Sigmoid colon (tissue), 7 donors: ENCODE measurements around the gene SHF. TPM values are rescaled to one million over a fixed set of nuclear protein-coding genes. Genes with fewer than 3 reads are reported as not detected.

Source experiments
- DNase-seq: peaks from one replicate; pipeline ENCODE4 v3.0.0-alpha.2; 2019
- H3K27ac ChIP-seq, 4 donors: fragments of 200-600 bp; sonication (generic); one replicate each; pipeline ENCODE4 v1.5.1; 2016 to 2019; ENCODE audit warnings: mild to moderate bottlenecking in 1 of 4
- H3K27me3 ChIP-seq, 3 donors: fragments of 200-600 bp; sonication (generic); one replicate each; pipeline ENCODE4 v1.5.1; 2019; ENCODE audit warnings: mild to moderate bottlenecking in 1 of 3
- H3K36me3 ChIP-seq, 4 donors: fragments of 200-600 bp; sonication (generic); one replicate each; pipeline ENCODE4 v1.5.1; 2016 to 2019
- H3K4me1 ChIP-seq, 4 donors: fragments of 200-600 bp; sonication (generic); one replicate each; pipeline ENCODE4 v1.5.1; 2017 to 2019
- H3K4me3 ChIP-seq, 4 donors: fragments of 200-600 bp; sonication (generic); one replicate each; pipeline ENCODE4 v1.5.1; 2017 to 2019; ENCODE audit warnings: mild to moderate bottlenecking in 2 of 4, moderate library complexity in 1 of 4
- H3K9me3 ChIP-seq, 4 donors: fragments of 200-600 bp in 3 of 4; sonication (generic) in 3 of 4; one replicate each; pipeline versions ENCODE4 v1.5.1 to v1.6.1; 2013 to 2019
- EP300 ChIP-seq, 4 donors: sonication (generic); formaldehyde crosslinking; IDR thresholded peaks; one replicate each; pipeline ENCODE4 v1.6.1; 2017; ENCODE audit warnings: antibody characterized with exemption in 4 of 4
- POLR2A ChIP-seq, 2 donors: fragments of 450-650 bp; IDR thresholded peaks; one replicate each; pipeline ENCODE4 v1.6.1; 2016; ENCODE audit warnings: antibody characterized with exemption in 2 of 2, mild to moderate bottlenecking in 2 of 2, moderate library complexity in 2 of 2
- POLR2AphosphoS5 ChIP-seq, 4 donors: sonication (generic); formaldehyde crosslinking; IDR thresholded peaks; one replicate each; pipeline ENCODE4 v1.6.1; 2017; ENCODE audit warnings: antibody characterized with exemption in 4 of 4
- WGBS, 2 donors: extraction: QIAGEN DNeasy Blood & Tissue Kit; methylation state at CpG; one replicate each; pipeline ENCODE4 v1.1.7; 2013; 5-methylcytosine and 5-hydroxymethylcytosine counted together
- intact Hi-C: fragments of 100-400 bp; cut with DNase I; formaldehyde crosslinking; loops from one replicate; pipeline ENCODE4 v1.15.1; 2023
- polyA plus RNA-seq, 3 donors: library from polyadenylated mRNA; stranded (reverse); fragments of 200-250 nt; gene quantifications; one replicate each; pipeline ENCODE4 v1.2.3, GENCODE V29; 2013
- total RNA-seq, 4 donors: library from RNA; depleted of rRNA; stranded (reverse); fragments of >200 nt; gene quantifications; one replicate each; pipeline ENCODE4 v1.1.0, GENCODE V29; 2016
- TF ChIP-seq, protein P1 (sequence below), 4 experiments: fragments of 450-650 bp in 3 of 4; fragments of 200-600 bp in 1 of 4; IDR thresholded peaks; one replicate each; pipeline ENCODE4 v1.5.1; 2016 to 2019; ENCODE audit warnings: antibody characterized with exemption in 4 of 4, mild to moderate bottlenecking in 3 of 4, moderate library complexity in 2 of 4
- donor health status: healthy with polysubstance abuse.
- donor health status: Bipolar disorder and iron deficiency.
- donor health status: healthy.

Gene SHF
- total and polyA plus RNA-seq, 7 donors: 3.5 to 28.5 (median 13.2) TPM

DNA sequence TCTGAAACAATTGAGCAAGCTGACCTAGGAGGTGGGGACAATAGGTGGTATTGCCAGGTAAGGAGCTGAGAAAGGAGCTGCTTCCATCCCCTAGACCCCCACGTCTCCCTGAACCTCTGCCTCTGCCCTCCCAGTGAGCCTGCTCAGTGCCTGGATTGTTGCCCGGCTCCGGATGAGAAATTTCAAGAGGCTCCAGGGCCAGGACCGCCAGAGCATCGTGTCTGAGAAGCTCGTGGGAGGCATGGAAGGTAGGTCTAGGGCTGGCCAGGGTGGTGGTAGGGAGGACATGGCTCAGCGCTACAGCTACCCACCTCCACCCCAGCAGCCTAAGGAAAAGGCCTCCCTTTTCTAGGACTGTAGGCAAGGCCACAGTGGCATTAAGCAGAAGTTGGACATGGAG, 44.7 kb downstream of the SHF start:
- H3K36me3 ChIP-seq: no peaks in the 10 kb centered on the region
- WGBS, 2 donors: 89 to 92% methylated on average over 7 of the region's 7 CpGs
- H3K9me3 ChIP-seq: no peaks in the 10 kb centered on the region
- H3K27me3 ChIP-seq: peaks cover 0 to 22% (median 0%) of the 10 kb centered on the region in 3 donors
- no peak overlapping the region for H3K27ac ChIP-seq
- intact Hi-C loops: no loop called here
- no peak overlapping the region for H3K4me3 ChIP-seq
- H3K4me1 ChIP-seq: no peaks in the 10 kb centered on the region
- TF ChIP-seq EP300 (IDR thresholded peaks at IDR 0.05) (no peak), POLR2A (IDR thresholded peaks at IDR 0.05) (no peak), POLR2AphosphoS5 (IDR thresholded peaks at IDR 0.05) (no peak)
- TF ChIP-seq, protein P1, sequence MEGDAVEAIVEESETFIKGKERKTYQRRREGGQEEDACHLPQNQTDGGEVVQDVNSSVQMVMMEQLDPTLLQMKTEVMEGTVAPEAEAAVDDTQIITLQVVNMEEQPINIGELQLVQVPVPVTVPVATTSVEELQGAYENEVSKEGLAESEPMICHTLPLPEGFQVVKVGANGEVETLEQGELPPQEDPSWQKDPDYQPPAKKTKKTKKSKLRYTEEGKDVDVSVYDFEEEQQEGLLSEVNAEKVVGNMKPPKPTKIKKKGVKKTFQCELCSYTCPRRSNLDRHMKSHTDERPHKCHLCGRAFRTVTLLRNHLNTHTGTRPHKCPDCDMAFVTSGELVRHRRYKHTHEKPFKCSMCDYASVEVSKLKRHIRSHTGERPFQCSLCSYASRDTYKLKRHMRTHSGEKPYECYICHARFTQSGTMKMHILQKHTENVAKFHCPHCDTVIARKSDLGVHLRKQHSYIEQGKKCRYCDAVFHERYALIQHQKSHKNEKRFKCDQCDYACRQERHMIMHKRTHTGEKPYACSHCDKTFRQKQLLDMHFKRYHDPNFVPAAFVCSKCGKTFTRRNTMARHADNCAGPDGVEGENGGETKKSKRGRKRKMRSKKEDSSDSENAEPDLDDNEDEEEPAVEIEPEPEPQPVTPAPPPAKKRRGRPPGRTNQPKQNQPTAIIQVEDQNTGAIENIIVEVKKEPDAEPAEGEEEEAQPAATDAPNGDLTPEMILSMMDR (IDR thresholded peaks at IDR 0.05): no peak
- no peak for DNase-seq

DNA sequence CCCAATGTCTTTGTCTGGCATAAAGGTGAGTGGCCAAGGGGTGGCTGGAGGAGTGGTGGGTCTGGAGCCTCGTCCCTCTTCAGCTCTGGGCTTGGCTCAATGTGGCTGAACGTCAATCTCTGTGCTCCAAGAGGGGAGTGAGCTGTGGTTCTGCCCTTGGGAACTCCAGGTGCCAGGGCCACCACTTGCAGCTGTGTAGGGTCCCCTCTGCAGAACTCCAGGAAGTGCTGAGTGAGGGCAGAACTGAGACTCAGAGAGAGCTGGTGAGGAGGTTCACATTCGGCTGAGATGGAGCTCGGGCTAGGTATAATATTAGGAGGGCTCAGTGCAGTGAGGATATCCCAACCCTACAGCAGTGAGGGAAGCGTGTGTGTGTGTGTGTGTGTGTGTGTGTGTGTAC, 46.4 kb downstream of the SHF start:
- no peak for DNase-seq
- 85 to 88% methylated on average over 5 of the region's 5 CpGs for WGBS, 2 donors
- no peak overlapping the region for H3K27ac ChIP-seq
- no peaks in the 10 kb centered on the region for H3K36me3 ChIP-seq
- H3K9me3 ChIP-seq: no peaks in the 10 kb centered on the region
- peaks cover 0 to 34% (median 3%) of the 10 kb centered on the region in 3 donors for H3K27me3 ChIP-seq
- H3K4me3 ChIP-seq: no peak overlapping the region
- TF ChIP-seq POLR2AphosphoS5 (IDR thresholded peaks at IDR 0.05): no peak
- no peak for TF ChIP-seq POLR2A (IDR thresholded peaks at IDR 0.05)
- no peak for TF ChIP-seq EP300 (IDR thresholded peaks at IDR 0.05)
- TF ChIP-seq, protein P1 (IDR thresholded peaks at IDR 0.05): no peak
- intact Hi-C loops: no loop called here
- H3K4me1 ChIP-seq: no peaks in the 10 kb centered on the region

DNA sequence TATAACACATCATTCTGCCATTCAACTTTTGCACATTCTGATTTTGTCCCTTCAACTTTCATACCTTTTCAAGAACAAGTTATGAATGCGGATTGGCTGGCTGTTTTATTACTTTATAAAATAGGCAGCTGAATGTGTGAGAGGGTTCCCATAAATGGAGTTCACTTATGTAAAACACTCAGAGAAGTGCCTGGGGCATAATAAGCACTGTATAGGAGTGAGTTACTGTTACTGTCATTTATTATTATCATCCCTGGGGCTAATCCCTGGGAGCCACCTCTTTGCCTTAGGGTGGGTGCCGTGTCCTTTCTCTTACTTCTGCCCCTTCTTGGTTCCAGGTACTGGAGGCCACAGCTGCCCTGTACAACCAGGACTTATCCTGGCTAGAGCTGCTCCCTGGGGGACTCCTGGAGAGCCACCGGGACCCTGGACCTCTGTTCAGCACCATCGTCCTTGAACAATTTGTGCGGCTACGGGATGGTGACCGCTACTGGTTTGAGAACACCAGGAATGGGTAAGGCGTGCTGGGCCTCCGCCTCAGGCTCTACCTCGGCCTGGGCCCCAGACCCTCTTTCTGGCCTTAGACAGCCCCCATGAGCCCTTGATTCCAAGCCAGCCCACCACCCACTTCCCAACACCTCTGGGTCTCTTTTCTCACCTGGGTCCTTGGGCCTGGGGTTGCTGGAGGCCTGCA, 47.1 kb downstream of the SHF start:
- no peak for DNase-seq
- H3K9me3 ChIP-seq: no peaks in the 10 kb centered on the region
- 96 to 97% methylated on average over 10 of the region's 10 CpGs for WGBS, 2 donors

DNA sequence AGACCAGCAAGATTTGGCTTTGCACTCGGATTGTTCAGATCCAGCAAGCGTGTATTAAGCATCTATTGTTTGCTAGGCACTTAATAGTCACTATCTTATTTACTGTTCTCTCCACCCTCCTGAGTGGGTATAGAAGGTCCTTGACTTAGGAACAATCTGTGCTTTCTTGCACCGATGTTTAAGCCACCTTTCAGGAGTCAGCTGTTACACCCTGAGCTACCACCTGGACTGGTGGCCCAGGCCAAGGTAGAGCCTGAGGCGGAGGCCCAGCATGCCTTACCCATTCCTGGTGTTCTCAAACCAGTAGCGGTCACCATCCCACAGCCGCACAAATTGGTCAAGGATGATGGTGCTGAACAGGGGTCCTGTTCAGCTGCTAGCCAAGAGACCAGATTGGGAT, 48.0 kb downstream of the SHF start:
- Histone ChIP-seq H3K27me3 (peaks cover 7 to 48% (median 16%) of the 10 kb centered on the region in 3 donors), H3K36me3 (no peaks in the 10 kb centered on the region), H3K4me1 (peaks cover 0 to 7% (median 6%) of the 10 kb centered on the region in 4 donors), H3K4me3 (no peak overlapping the region), H3K27ac (no peak overlapping the region), H3K9me3 (no peaks in the 10 kb centered on the region)
- TF ChIP-seq EP300 (IDR thresholded peaks at IDR 0.05) (no peak), POLR2AphosphoS5 (IDR thresholded peaks at IDR 0.05) (no peak)
- no peak for DNase-seq
- 94 to 95% methylated on average over 6 of the region's 6 CpGs for WGBS, 2 donors
- intact Hi-C loops: no loop called here

More for the DNA sequence above, 47.1 kb downstream of the SHF start:
- no peak overlapping the region for H3K4me3 ChIP-seq
- intact Hi-C loops: no loop called here
- TF ChIP-seq, protein P1 (IDR thresholded peaks at IDR 0.05): no peak
- TF ChIP-seq POLR2A (IDR thresholded peaks at IDR 0.05) (no peak), EP300 (IDR thresholded peaks at IDR 0.05) (no peak), POLR2AphosphoS5 (IDR thresholded peaks at IDR 0.05) (no peak)
- peaks cover 0 to 41% (median 9%) of the 10 kb centered on the region in 3 donors for H3K27me3 ChIP-seq
- no peak overlapping the region for H3K27ac ChIP-seq
- no peaks in the 10 kb centered on the region for H3K36me3 ChIP-seq
- no peaks in the 10 kb centered on the region for H3K4me1 ChIP-seq

DNA sequence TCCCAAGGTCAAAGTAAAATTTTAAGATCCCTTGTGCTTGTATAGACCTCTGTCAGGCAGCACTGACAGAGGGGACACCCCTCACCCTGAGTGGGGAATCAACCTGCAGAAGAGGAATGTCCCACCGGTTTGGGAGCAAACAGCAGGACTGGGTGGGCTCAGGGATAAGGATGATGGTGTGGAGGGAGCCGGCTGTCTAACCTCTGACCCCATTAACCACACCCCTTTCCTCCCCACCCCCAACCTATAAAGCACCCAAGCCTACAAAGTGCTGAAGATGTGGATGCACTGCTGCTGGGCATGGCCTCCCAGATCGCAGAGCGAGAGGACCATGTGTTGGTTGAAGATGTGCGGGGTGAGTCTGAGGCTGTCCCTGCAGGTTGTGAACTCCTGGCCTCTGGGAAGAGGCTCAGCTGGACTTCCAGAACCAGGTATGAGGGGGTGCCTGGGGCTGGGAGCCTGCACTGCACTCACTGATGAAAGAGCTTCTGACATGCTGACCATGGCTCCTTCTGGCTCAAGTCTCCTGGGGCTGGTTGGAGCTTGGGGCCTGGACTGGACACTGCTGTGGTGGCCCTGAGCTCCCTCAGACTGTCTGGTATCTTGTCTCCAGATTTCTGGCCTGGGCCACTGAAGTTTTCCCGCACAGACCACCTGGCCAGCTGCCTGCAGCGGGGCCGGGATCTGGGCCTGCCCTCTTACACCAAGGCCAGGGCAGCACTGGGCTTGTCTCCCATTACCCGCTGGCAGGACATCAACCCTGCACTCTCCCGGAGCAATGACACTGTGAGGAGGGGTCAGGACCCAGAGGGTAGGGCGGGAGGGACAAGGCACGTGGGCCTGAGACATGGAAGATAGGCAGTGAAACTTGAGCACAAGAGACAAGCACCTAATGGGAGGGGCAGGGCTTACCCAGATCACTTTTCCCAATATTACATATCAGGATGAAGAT, 48.7 kb downstream of the SHF start:
- intact Hi-C loops: no loop called here
- DNase-seq: no peak
- no peaks in the 10 kb centered on the region for H3K9me3 ChIP-seq

More for the DNA sequence above, 48.7 kb downstream of the SHF start:
- Histone ChIP-seq H3K27me3 (peaks cover 13 to 55% (median 22%) of the 10 kb centered on the region in 3 donors), H3K4me3 (no peak overlapping the region), H3K36me3 (no peaks in the 10 kb centered on the region), H3K4me1 (peaks cover 0 to 8% (median 6%) of the 10 kb centered on the region in 4 donors), H3K27ac (no peak overlapping the region)
- TF ChIP-seq, protein P1 (IDR thresholded peaks at IDR 0.05): no peak
- WGBS, 2 donors: 81 to 85% methylated on average over 12 of the region's 12 CpGs
